ENCODE results near the gene BAIAP2.

Gene BAIAP2

DNA sequence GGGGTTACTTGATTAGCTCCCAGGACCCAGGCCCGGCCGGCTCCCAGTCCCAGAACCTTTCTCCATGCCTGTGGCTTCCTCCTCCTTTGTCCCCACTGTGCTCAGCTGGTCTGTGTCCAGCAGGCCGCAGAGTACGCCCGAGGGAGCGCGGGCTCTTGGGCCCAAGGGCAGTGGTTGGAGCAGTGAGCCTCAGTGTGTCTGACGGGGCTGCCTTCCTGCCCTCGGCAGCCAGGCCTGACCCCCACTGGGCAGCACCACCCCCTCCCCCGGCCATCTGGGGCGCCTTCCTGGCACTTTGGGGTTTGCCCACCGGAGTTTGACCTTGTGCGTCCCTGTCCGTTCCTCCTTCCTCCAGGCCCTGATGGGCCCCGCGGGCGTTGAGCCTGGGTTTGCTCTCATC, 67.9 kb downstream of the BAIAP2 start (continued):
- no peak for TF ChIP-seq CSDC2 (CRISPR knock-in tag; IDR thresholded peaks at IDR 0.05)

DNA sequence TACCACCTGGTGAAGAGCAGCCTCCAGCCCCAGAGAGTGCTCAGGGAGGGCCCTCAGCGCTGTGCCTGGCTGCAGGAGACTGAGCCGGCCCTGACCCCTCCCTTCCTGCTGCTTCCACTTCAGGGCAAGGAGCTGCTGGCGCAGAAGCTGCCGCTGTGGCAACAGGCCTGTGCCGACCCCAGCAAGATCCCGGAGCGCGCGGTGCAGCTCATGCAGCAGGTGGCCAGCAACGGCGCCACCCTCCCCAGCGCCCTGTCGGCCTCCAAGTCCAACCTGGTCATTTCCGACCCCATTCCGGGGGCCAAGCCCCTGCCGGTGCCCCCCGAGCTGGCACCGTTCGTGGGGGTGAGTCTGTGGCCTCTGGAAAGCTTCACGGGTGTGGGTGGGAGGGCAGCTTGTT, 68.4 kb downstream of the BAIAP2 start:
- ATAC-seq: no peak
- TF ChIP-seq ISL1 (CRISPR knock-in tag; IDR thresholded peaks at IDR 0.05) (no peak), OSR1 (CRISPR knock-in tag; IDR thresholded peaks at IDR 0.05) (no peak), BACH2 (CRISPR knock-in tag; IDR thresholded peaks at IDR 0.05; ENCODE audit: borderline replicate concordance) (no peak), ESRRG (CRISPR knock-in tag; IDR thresholded peaks at IDR 0.05) (no peak), TOX (CRISPR knock-in tag; IDR thresholded peaks at IDR 0.05; ENCODE audit: borderline replicate concordance) (no peak), ZNF8 (CRISPR knock-in tag; IDR thresholded peaks at IDR 0.05) (no peak), SNAI2 (CRISPR knock-in tag; IDR thresholded peaks at IDR 0.05) (no peak), TCF4 (CRISPR knock-in tag; IDR thresholded peaks at IDR 0.05; ENCODE audit: borderline replicate concordance) (no peak), ARNTL (CRISPR knock-in tag; IDR thresholded peaks at IDR 0.05; ENCODE audit: borderline replicate concordance, low read depth) (no peak), PPARA (CRISPR knock-in tag; IDR thresholded peaks at IDR 0.05; ENCODE audit: borderline replicate concordance) (no peak)
- TF ChIP-seq, protein P1, sequence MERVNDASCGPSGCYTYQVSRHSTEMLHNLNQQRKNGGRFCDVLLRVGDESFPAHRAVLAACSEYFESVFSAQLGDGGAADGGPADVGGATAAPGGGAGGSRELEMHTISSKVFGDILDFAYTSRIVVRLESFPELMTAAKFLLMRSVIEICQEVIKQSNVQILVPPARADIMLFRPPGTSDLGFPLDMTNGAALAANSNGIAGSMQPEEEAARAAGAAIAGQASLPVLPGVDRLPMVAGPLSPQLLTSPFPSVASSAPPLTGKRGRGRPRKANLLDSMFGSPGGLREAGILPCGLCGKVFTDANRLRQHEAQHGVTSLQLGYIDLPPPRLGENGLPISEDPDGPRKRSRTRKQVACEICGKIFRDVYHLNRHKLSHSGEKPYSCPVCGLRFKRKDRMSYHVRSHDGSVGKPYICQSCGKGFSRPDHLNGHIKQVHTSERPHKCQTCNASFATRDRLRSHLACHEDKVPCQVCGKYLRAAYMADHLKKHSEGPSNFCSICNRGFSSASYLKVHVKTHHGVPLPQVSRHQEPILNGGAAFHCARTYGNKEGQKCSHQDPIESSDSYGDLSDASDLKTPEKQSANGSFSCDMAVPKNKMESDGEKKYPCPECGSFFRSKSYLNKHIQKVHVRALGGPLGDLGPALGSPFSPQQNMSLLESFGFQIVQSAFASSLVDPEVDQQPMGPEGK (CRISPR knock-in tag; IDR thresholded peaks at IDR 0.05; ENCODE audit: borderline replicate concordance): no peak
- TF ChIP-seq, protein P2, sequence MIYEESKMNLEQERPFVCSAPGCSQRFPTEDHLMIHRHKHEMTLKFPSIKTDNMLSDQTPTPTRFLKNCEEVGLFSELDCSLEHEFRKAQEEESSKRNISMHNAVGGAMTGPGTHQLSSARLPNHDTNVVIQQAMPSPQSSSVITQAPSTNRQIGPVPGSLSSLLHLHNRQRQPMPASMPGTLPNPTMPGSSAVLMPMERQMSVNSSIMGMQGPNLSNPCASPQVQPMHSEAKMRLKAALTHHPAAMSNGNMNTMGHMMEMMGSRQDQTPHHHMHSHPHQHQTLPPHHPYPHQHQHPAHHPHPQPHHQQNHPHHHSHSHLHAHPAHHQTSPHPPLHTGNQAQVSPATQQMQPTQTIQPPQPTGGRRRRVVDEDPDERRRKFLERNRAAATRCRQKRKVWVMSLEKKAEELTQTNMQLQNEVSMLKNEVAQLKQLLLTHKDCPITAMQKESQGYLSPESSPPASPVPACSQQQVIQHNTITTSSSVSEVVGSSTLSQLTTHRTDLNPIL (CRISPR knock-in tag; IDR thresholded peaks at IDR 0.05; ENCODE audit: low read depth): no peak
- TF ChIP-seq, protein P3, sequence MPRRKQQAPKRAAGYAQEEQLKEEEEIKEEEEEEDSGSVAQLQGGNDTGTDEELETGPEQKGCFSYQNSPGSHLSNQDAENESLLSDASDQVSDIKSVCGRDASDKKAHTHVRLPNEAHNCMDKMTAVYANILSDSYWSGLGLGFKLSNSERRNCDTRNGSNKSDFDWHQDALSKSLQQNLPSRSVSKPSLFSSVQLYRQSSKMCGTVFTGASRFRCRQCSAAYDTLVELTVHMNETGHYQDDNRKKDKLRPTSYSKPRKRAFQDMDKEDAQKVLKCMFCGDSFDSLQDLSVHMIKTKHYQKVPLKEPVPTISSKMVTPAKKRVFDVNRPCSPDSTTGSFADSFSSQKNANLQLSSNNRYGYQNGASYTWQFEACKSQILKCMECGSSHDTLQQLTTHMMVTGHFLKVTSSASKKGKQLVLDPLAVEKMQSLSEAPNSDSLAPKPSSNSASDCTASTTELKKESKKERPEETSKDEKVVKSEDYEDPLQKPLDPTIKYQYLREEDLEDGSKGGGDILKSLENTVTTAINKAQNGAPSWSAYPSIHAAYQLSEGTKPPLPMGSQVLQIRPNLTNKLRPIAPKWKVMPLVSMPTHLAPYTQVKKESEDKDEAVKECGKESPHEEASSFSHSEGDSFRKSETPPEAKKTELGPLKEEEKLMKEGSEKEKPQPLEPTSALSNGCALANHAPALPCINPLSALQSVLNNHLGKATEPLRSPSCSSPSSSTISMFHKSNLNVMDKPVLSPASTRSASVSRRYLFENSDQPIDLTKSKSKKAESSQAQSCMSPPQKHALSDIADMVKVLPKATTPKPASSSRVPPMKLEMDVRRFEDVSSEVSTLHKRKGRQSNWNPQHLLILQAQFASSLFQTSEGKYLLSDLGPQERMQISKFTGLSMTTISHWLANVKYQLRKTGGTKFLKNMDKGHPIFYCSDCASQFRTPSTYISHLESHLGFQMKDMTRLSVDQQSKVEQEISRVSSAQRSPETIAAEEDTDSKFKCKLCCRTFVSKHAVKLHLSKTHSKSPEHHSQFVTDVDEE (CRISPR knock-in tag; IDR thresholded peaks at IDR 0.05): no peak

DNA sequence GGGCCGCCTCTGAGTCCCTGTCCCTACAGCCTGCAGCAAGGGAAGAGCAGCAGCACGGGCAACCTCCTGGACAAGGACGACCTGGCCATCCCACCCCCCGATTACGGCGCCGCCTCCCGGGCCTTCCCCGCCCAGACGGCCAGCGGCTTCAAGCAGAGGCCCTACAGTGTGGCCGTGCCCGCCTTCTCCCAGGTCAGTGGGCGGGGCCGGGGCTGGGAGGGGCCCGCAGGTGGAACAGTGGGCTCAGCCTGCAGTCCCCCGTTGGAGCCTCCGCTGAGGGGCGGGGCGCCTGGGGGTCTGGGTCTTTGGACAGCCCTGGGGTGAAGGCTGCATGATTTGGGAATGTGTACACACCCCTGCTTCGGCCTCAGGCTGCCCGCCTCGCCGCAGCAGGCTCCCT, 71.8 kb downstream of the BAIAP2 start:
- no peak for ATAC-seq
- TF ChIP-seq ZNF8 (CRISPR knock-in tag; IDR thresholded peaks at IDR 0.05) (no peak), ZFP3 (CRISPR knock-in tag; IDR thresholded peaks at IDR 0.05) (no peak), ARNTL (CRISPR knock-in tag; IDR thresholded peaks at IDR 0.05; ENCODE audit: borderline replicate concordance, low read depth) (no peak), ISL1 (CRISPR knock-in tag; IDR thresholded peaks at IDR 0.05) (no peak), RARB (CRISPR knock-in tag; IDR thresholded peaks at IDR 0.05) (no peak), GLIS3 (CRISPR knock-in tag; IDR thresholded peaks at IDR 0.05) (no peak)
- TF ChIP-seq, protein P3 (CRISPR knock-in tag; IDR thresholded peaks at IDR 0.05): no peak

DNA sequence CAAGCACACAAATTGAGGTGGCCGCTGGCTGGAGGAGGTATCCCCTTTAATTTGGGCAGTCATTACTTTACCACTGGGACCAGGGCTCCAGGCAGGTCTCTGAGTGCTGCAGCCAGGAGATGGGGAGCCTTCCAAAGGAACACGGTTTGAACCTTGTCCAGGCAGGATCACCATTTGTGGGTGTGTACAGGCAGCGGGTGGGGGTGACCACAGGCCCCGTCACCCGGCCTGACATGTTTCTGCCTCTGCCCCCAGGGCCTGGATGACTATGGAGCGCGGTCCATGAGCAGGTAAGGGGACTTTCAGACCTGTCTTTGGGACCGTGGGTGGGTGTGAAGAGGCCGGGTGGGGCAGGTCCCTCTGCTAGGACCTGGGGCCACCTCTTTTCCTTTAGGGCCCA, 73.3 kb downstream of the BAIAP2 start:
- no peak for ATAC-seq
- TF ChIP-seq ZNF70 (CRISPR knock-in tag; IDR thresholded peaks at IDR 0.05) (no peak), GLIS3 (CRISPR knock-in tag; IDR thresholded peaks at IDR 0.05) (no peak), ZNF8 (CRISPR knock-in tag; IDR thresholded peaks at IDR 0.05) (no peak), ZFP30 (CRISPR knock-in tag; IDR thresholded peaks at IDR 0.05) (no peak), ZFP3 (CRISPR knock-in tag; IDR thresholded peaks at IDR 0.05) (no peak), TOX (CRISPR knock-in tag; IDR thresholded peaks at IDR 0.05; ENCODE audit: borderline replicate concordance) (no peak), ARNTL (CRISPR knock-in tag; IDR thresholded peaks at IDR 0.05; ENCODE audit: borderline replicate concordance, low read depth) (no peak), PPARA (CRISPR knock-in tag; IDR thresholded peaks at IDR 0.05; ENCODE audit: borderline replicate concordance) (no peak), CSDC2 (CRISPR knock-in tag; IDR thresholded peaks at IDR 0.05) (no peak), ZNF565 (CRISPR knock-in tag; conservative IDR thresholded peaks at IDR 0.05; ENCODE audit: low read depth) (no peak), RARB (CRISPR knock-in tag; IDR thresholded peaks at IDR 0.05) (no peak)
- TF ChIP-seq, protein P1 (CRISPR knock-in tag; IDR thresholded peaks at IDR 0.05; ENCODE audit: borderline replicate concordance): no peak
- TF ChIP-seq, protein P4, sequence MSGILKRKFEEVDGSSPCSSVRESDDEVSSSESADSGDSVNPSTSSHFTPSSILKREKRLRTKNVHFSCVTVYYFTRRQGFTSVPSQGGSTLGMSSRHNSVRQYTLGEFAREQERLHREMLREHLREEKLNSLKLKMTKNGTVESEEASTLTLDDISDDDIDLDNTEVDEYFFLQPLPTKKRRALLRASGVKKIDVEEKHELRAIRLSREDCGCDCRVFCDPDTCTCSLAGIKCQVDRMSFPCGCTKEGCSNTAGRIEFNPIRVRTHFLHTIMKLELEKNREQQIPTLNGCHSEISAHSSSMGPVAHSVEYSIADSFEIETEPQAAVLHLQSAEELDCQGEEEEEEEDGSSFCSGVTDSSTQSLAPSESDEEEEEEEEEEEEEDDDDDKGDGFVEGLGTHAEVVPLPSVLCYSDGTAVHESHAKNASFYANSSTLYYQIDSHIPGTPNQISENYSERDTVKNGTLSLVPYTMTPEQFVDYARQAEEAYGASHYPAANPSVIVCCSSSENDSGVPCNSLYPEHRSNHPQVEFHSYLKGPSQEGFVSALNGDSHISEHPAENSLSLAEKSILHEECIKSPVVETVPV (CRISPR knock-in tag; IDR thresholded peaks at IDR 0.05): no peak
- TF ChIP-seq, protein P5, sequence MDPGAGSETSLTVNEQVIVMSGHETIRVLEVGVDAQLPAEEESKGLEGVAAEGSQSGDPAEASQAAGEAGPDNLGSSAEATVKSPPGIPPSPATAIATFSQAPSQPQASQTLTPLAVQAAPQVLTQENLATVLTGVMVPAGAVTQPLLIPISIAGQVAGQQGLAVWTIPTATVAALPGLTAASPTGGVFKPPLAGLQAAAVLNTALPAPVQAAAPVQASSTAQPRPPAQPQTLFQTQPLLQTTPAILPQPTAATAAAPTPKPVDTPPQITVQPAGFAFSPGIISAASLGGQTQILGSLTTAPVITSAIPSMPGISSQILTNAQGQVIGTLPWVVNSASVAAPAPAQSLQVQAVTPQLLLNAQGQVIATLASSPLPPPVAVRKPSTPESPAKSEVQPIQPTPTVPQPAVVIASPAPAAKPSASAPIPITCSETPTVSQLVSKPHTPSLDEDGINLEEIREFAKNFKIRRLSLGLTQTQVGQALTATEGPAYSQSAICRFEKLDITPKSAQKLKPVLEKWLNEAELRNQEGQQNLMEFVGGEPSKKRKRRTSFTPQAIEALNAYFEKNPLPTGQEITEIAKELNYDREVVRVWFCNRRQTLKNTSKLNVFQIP (CRISPR knock-in tag; IDR thresholded peaks at IDR 0.05; ENCODE audit: borderline replicate concordance, low read depth): no peak
